ENCODE data around the gene EYS. TPM values are rescaled to one million over a fixed set of nuclear protein-coding genes. Genes with fewer than 3 reads are reported as not detected.
"Not testable (repeated sequence)": the region's sequence is repeated elsewhere in the genome, so short reads cannot be mapped to it uniquely, and the experiment has no call there.

Gene EYS
- total RNA-seq, 2 experiments from 2014 or later: not detected

DNA sequence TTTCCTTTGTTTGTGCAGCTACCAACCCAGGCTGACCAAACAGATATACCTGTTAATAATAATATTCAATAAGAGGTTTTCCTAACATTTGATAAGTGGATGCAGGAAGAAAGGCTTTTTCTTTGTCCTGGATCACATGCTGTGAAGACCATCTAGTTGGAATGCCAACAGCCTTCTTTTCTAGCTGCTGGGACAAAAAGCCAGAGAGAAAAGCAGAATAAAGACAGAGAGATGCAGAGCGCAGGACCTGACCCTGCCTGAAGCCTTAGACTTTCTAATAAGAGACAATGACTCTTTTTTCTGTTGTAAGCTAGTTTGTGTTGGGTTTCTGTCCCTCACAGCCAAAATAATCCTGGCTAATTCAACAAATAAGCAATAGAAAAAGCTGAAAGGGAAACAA is 1763.2 kb downstream of the EYS start:
- Mint-ChIP-seq H3K27ac (no peak overlapping the region), H3K4me1 (no peaks in the 10 kb centered on the region), H3K4me3 (no peak overlapping the region), H3K36me3 (no peaks in the 10 kb centered on the region), H3K27me3 (no peaks in the 10 kb centered on the region), H3K9me3 (no peaks in the 10 kb centered on the region)
- no peak for DNase-seq
- no peak for ATAC-seq (ENCODE audit: low read depth)
- POLR2A ChIA-PET: no interaction called here

DNA sequence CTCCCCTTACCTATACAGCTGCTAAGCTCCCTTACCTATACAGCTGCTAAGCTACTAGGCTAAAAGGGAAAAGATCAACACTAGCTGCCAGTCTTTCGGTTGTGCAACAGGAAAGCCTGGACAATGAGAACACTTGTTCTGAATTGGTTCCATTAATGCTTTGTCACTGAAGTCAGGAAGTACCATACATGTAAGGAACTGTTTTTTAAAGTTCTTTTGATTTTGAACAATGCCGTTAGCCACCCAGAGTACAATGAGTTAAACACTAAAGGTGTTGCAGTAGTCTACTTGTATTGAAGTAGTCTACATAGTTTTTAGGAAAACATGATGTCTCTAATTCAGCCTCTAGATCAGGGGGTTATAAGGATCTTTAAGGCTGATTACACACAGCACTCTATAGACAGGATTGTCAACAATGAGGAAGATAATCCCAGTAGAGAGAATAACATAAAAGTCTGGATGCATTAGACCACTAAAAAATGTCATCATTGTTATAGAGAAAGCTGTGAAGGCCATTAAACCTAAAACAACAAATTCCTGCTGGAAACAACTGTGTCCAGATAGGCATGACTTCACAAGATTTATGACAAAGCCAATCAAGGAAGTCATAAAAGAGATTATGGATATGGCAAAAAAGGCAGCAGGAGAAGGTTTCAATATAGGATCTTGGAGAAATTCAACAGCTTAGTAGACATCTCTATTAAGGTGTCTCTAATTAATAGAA is 1765.1 kb downstream of the EYS start:
- no peak overlapping the region for H3K4me3 Mint-ChIP-seq
- POLR2A ChIA-PET: no interaction called here
- no peak for DNase-seq
- H3K36me3 Mint-ChIP-seq: no peaks in the 10 kb centered on the region
- no peaks in the 10 kb centered on the region for H3K27me3 Mint-ChIP-seq
- H3K4me1 Mint-ChIP-seq: no peaks in the 10 kb centered on the region
- H3K27ac Mint-ChIP-seq: no peak overlapping the region
- no peaks in the 10 kb centered on the region for H3K9me3 Mint-ChIP-seq
- no peak for ATAC-seq (ENCODE audit: low read depth)

GRCh38 chr6:63940056-63940455 is 1767.0 kb downstream of the EYS start:
- no peaks in the 10 kb centered on the region for H3K36me3 Mint-ChIP-seq
- no peak overlapping the region for H3K27ac Mint-ChIP-seq
- H3K4me1 Mint-ChIP-seq: no peaks in the 10 kb centered on the region
- no peaks in the 10 kb centered on the region for H3K9me3 Mint-ChIP-seq
- ATAC-seq (ENCODE audit: low read depth) (no peak), DNase-seq (no peak)
- H3K27me3 Mint-ChIP-seq: no peaks in the 10 kb centered on the region
- POLR2A ChIA-PET: no interaction called here
- no peak overlapping the region for H3K4me3 Mint-ChIP-seq

DNA sequence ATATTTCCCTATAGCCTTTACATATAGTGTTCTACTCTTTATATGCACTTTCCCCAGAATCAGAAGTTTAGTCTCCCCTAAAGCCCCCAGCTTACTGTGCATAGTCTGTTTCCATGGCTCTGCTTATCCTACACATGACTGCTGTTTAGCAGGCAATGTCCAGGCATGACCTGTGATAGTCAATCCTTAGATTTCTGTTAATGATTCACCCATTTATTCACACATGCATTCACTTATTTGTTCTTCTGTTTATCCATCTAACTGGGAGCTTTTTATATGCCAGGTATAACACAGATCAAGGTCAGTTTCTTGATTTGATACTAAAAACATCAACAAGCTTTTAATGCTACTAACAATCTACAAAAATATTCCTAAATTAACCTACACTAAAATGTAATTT is 1770.6 kb downstream of the EYS start:
- ATAC-seq (ENCODE audit: low read depth) (no peak), DNase-seq (no peak)
- no peak overlapping the region for H3K27ac Mint-ChIP-seq
- POLR2A ChIA-PET: no interaction called here
- no peaks in the 10 kb centered on the region for H3K36me3 Mint-ChIP-seq
- no peak overlapping the region for H3K4me3 Mint-ChIP-seq
- no peaks in the 10 kb centered on the region for H3K27me3 Mint-ChIP-seq
- H3K9me3 Mint-ChIP-seq: no peaks in the 10 kb centered on the region
- H3K4me1 Mint-ChIP-seq: no peaks in the 10 kb centered on the region

DNA sequence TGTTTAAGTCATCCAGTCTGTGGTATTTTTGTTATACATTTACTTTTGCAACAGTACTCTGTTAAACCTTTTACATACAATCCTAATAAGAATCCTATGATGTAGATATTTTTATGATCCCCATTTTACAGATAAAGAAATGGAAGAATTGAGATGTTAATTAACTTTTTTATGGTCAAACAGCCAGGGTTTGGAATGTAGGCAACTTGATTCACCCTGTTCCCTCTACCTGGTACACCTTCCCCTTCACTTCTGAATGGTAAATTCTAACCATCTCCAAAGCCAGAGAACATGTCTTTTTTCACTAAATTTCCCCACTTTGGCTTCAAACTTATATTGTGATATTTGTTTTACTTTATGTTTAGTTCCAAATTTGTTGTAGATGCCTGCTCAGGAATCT is 1771.3 kb downstream of the EYS start:
- POLR2A ChIA-PET: no interaction called here
- no peaks in the 10 kb centered on the region for H3K9me3 Mint-ChIP-seq
- H3K36me3 Mint-ChIP-seq: no peaks in the 10 kb centered on the region
- no peak for DNase-seq
- H3K4me3 Mint-ChIP-seq: no peak overlapping the region
- no peaks in the 10 kb centered on the region for H3K27me3 Mint-ChIP-seq
- H3K27ac Mint-ChIP-seq: no peak overlapping the region
- H3K4me1 Mint-ChIP-seq: no peaks in the 10 kb centered on the region
- ATAC-seq (ENCODE audit: low read depth): no peak

- H3K27ac Mint-ChIP-seq; DNase-seq; H3K4me3 Mint-ChIP-seq; H3K36me3 Mint-ChIP-seq; ATAC-seq (ENCODE audit: low read depth); H3K4me1 Mint-ChIP-seq; H3K9me3 Mint-ChIP-seq; POLR2A ChIA-PET; H3K27me3 Mint-ChIP-seq: not testable (repeated sequence)
Observed at GRCh38 chr6:63933948-63934347, 1773.1 kb downstream of the EYS start.

DNA sequence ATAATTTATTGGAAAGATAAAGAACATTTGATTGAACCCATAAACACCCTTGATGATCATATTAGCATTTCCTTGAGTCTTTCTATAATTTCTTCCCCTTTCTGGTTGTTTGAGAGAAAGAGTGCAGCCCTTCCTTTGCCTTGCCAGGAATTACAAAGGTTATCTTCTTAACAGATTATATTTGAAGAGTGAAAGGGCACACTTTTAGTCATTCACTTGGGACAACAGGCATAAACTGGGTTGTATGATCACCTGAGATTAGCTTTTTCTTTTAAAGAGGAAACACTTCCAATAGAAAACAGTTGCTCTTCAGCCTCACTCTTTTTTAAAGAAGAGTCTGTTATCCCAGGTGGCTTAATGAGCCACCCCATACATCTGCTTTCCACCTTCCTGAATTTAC is 1776.2 kb downstream of the EYS start:
- Mint-ChIP-seq H3K9me3 (no peaks in the 10 kb centered on the region), H3K4me1 (no peaks in the 10 kb centered on the region), H3K36me3 (no peaks in the 10 kb centered on the region), H3K27ac (no peak overlapping the region), H3K27me3 (no peaks in the 10 kb centered on the region), H3K4me3 (no peak overlapping the region)
- POLR2A ChIA-PET: no interaction called here
- DNase-seq (no peak), ATAC-seq (ENCODE audit: low read depth) (no peak)

GRCh38 chr6:63929111-63929510 is 1777.9 kb downstream of the EYS start:
- ATAC-seq (ENCODE audit: low read depth) (no peak), DNase-seq (no peak)
- no peaks in the 10 kb centered on the region for H3K27me3 Mint-ChIP-seq
- H3K9me3 Mint-ChIP-seq: no peaks in the 10 kb centered on the region
- POLR2A ChIA-PET: no interaction called here
- H3K4me1 Mint-ChIP-seq: no peaks in the 10 kb centered on the region
- no peaks in the 10 kb centered on the region for H3K36me3 Mint-ChIP-seq
- no peak overlapping the region for H3K27ac Mint-ChIP-seq
- H3K4me3 Mint-ChIP-seq: no peak overlapping the region

DNA sequence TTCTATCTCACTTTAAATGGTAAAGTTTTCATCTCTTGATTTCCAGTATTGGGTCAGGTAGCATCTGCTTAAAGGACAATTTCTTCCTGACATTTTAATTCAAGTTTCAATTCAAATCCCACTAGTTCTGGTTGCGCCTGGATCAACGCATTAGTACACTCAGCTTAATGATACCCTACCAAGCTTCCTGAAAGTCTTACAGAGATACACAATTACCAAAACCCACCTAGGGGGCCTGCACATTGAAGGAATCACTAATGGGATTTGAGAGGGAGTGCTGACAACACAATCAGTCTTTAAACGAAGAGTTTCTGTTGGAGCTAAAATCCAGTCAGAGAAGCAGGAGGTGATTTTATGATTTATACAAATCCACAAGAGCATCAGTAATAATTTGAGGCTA is 1778.4 kb downstream of the EYS start:
- no peak overlapping the region for H3K4me3 Mint-ChIP-seq
- DNase-seq: no peak
- no peak for ATAC-seq (ENCODE audit: low read depth)
- H3K27me3 Mint-ChIP-seq: no peaks in the 10 kb centered on the region
- H3K27ac Mint-ChIP-seq: no peak overlapping the region
- H3K9me3 Mint-ChIP-seq: no peaks in the 10 kb centered on the region
- POLR2A ChIA-PET: no interaction called here
- no peaks in the 10 kb centered on the region for H3K4me1 Mint-ChIP-seq
- no peaks in the 10 kb centered on the region for H3K36me3 Mint-ChIP-seq

- no peak for DNase-seq
- POLR2A ChIA-PET: no interaction called here
- Mint-ChIP-seq H3K9me3 (no peaks in the 10 kb centered on the region), H3K4me3 (no peak overlapping the region), H3K4me1 (no peaks in the 10 kb centered on the region), H3K27ac (no peak overlapping the region), H3K27me3 (no peaks in the 10 kb centered on the region), H3K36me3 (no peaks in the 10 kb centered on the region)
- ATAC-seq (ENCODE audit: low read depth): no peak
Observed at GRCh38 chr6:63926950-63927927, 1779.8 kb downstream of the EYS start.

- no peak overlapping the region for H3K27ac Mint-ChIP-seq
- ATAC-seq (ENCODE audit: low read depth): no peak
Observed at GRCh38 chr6:63926258-63926780, 1780.7 kb downstream of the EYS start.

DNA sequence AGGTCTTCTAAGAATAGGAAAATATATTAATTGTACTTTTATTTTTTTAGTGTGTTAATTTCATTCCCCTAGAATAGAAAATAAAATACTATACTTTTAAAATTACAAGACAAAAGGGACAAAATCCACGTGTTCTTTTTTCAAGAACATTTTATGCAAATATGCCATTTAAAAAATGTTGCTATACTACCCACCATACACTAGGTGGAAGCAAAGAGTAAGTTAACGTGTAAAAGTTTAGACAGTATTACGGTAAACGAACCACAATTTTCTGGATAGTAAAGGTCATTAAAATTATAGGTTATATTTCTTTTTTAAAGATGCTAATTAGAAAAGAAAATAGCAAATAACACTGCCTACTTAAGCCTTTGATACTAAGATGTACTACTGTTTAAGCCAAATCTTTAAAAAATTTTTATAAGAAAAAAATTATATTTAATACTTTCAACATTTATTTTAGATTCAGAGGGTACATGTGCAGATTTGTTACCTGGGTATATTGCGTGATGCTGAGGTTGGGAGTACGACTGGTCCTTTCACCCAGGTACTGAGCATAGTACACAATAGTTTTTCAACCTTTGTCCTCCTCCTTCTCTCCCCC is 1783.8 kb downstream of the EYS start:
- ATAC-seq (ENCODE audit: low read depth) (no peak), DNase-seq (no peak)
- Mint-ChIP-seq H3K4me1 (no peaks in the 10 kb centered on the region), H3K27ac (no peak overlapping the region), H3K9me3 (no peaks in the 10 kb centered on the region), H3K4me3 (no peak overlapping the region), H3K36me3 (no peaks in the 10 kb centered on the region), H3K27me3 (no peaks in the 10 kb centered on the region)
- POLR2A ChIA-PET: no interaction called here

More at GRCh38 chr6:63926258-63926780, 1780.7 kb downstream of the EYS start:
- H3K27me3 Mint-ChIP-seq: no peaks in the 10 kb centered on the region
- no peaks in the 10 kb centered on the region for H3K36me3 Mint-ChIP-seq
- no peak overlapping the region for H3K4me3 Mint-ChIP-seq
- POLR2A ChIA-PET: no interaction called here
- no peak for DNase-seq
- no peaks in the 10 kb centered on the region for H3K9me3 Mint-ChIP-seq
- no peaks in the 10 kb centered on the region for H3K4me1 Mint-ChIP-seq

DNA sequence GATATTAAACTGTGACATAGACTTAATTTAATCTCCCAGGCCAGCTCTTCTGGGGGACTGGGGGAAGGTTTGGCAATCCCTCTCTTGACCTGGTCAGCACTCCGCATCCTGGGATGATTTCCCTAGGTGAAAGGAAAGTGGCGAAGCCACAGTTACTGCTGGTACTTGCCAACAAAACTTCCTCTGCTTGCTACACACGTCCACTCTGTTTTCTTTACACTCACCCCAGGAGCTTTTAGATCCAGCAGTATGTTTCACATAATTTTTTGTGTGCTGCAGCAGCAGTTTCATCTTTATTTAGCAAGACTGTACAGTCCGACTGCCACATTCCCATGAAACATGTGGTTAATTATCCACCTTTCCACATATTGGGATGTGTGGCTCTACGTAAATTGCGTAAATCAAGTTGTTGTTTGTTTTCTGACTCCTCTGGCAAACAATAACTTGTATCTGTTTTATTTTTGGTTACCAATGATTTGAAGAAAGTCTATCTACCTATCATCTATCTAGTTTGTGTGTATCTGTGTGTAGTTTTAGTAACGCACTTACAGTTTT is 1787.4 kb downstream of the EYS start:
- DNase-seq: no peak
- Mint-ChIP-seq H3K36me3 (no peaks in the 10 kb centered on the region), H3K27ac (no peak overlapping the region), H3K27me3 (no peaks in the 10 kb centered on the region), H3K4me3 (no peak overlapping the region), H3K9me3 (no peaks in the 10 kb centered on the region), H3K4me1 (no peaks in the 10 kb centered on the region)
- POLR2A ChIA-PET: no interaction called here
- no peak for ATAC-seq (ENCODE audit: low read depth)

All from activated naive CD8-positive, alpha-beta T cell treated with anti-CD3 and anti-CD28 coated beads, Interleukin-2, amount 10 ng/mL, durations not matched to agents 7 days and 5 days (primary cell).